Ramos (cell line): ENCODE data around the gene KIRREL1.

Source experiments
- in situ Hi-C: fragments of 300-500 bp; cut with MboI; formaldehyde crosslinking; loops from one replicate; pipeline ENCODE4 v1.14.3; 2022; ENCODE audit warnings: low sequenced_read_pairs; ENCODE audit not compliant: unreplicated experiment

The KIRREL1 gene

DNA sequence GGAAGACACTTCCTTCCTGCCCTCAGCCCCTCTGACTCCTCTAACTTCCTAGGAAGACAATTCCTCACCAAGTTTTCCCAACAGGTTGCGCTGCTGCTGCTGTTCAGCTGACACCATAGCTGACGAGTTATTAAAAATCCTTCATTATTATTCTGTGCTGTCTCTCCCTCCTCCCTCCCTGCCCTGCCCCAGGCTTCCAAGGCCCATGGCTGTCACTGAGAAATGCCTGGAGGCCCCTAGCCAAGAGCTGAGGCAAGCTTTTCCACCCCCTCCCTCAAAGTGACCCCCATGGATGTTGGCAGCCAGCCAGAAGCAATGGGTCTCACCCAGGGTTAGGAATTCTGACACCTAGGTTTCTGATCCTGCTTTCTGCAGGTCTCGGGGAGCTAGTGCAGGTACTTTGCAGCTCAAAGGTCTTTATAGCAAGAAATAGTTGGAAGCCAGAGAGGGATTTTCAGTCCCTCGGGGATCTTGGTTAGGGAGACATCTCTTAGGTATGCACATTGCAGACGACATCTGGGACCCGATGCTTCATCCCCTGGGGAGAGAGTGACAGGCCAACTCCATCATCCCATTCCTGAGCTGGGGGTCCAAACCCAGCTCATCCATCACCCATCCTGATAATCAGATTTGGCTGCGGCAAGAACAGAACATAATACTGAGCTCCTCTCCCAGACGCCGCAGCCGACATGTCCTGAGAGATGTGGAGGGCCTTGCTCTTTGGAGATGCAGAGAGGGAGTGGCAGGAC is 65.0 kb downstream of the KIRREL1 start:
- in situ Hi-C loops: no loop called here

GRCh38 chr1:158059984-158060383 is 66.5 kb downstream of the KIRREL1 start:
- in situ Hi-C loops: no loop called here

GRCh38 chr1:158062174-158062573 is 68.7 kb downstream of the KIRREL1 start:
- in situ Hi-C loops: no loop called here

- in situ Hi-C loops: no loop called here
Measured at GRCh38 chr1:158067662-158068061, 74.2 kb downstream of the KIRREL1 start.

DNA sequence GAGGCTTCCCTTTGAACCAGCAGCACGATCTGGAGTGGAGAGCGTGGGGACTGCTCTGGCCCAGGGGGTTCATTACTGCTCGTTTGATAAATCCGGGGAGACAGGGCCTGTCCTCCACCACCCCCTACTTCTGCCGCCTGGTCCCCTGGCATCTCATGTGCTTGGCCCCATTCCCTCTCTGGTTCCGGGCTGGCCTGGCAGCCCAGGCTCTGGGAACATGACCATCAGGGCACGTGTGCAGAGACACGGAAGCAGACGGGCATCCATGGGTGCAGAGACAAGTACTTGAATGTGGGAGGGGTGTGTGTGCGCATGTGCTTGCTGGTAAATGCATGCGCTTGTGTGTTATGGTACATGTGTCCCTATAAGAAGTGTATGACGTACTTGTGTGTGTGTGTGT is 75.5 kb downstream of the KIRREL1 start:
- in situ Hi-C loops: no loop called here

DNA sequence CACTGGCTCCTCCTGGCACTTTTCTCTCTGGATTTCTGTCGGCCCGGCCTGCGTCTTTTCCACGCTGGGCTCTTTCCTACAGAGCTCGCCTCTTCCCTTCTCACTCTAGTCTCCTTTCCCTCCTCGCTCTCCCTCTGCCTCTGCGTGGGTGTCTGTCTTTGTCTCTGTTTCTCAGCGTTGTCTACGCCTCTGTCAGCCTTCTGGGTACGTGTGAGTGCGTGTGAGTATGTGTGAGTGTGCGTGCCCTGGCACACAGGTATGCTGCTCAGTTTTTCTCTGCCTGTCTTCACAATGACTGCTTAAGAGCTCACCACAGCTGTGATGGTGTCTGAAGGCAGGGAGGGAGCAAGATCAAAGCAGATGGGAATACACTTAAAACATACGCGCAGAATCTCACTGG is 77.7 kb downstream of the KIRREL1 start:
- in situ Hi-C loops: no loop called here

GRCh38 chr1:158075078-158075477 is 81.6 kb downstream of the KIRREL1 start:
- in situ Hi-C loops: no loop called here

- in situ Hi-C loops: no loop called here
Measured at GRCh38 chr1:158076441-158076840, 83.0 kb downstream of the KIRREL1 start.

DNA sequence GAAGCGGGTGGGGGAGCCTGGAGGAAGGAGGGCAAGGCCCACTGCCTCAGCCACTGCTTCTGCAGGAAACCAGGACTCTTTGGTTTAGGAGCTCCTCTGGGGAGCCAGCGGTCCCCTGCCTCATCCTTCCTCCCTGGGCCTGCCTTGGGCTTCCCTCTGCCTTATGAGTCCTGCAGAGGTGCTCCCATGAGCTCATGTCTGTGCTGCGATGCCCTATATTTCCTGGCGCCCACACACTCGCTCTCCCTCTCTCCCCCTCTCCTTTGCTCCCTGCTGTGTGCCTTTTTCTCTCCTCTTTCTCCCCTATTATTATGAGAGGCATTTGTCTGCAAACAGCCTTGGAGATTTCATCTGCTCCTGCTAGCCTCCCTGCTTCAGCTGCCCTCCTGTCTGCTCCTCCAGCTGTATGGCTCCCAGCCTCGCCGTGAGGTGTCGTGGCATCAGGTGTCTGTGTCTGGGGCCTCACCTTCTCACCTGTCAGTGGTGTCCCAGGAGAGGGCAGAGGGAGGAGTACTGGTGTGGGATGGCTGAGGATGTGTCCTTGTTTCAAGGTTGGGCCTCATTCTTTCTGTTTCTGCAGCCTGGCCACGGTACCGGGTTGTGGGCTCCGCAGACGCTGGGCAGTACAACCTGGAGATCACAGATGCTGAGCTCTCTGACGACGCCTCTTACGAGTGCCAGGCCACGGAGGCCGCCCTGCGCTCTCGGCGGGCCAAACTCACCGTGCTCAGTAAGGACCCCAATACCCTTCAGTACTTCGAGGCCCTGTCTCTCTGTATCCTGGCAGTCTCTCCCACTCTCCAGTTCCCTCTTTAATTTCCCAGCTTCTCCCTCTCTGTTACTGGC is 84.2 kb downstream of the KIRREL1 start:
- in situ Hi-C loops: no loop called here

DNA sequence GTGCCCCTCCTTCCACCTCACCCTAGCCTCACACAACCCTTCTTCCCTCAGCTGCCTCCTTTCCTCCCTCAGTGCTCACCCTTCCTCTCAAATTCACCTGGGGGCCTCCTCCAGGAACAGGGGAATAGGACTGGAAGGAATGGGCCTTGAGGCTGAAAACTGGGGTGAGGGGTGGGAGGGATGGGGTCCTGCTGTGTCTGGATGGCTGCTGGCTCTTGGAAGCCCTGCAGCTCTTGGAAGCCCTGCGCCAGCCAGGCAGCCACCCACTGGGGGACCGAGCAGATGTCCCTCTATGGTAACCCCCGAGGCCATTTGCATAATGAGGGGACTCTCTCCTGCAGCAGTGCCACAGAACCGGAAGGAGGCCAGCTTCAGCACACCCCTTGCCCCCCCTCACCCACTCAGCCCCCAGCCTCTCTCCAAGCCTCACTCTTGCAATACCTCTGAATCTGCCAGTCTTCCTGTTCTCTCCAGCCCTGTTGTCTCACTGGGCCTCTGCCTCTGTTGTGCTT is 85.2 kb downstream of the KIRREL1 start:
- in situ Hi-C loops: no loop called here

DNA sequence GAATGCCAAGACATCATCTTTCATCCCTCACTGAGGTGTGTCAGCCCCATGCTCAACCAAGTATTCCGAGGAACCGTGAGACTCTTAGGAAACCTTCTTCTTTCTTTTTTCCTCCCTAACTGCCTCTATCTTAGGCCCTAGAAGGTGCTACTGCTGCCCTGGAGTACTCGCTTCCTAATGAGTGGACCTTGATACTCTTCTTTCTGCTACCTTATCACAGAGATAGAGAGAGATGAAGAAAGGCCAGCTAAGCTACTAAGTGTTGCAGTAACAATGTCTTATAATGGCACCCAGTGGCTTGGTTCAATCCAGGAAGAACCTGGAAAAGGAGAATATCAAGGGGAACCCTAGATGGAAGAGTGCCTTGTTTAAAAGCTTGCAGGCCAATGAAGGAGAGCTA is 86.6 kb downstream of the KIRREL1 start:
- in situ Hi-C loops: no loop called here

DNA sequence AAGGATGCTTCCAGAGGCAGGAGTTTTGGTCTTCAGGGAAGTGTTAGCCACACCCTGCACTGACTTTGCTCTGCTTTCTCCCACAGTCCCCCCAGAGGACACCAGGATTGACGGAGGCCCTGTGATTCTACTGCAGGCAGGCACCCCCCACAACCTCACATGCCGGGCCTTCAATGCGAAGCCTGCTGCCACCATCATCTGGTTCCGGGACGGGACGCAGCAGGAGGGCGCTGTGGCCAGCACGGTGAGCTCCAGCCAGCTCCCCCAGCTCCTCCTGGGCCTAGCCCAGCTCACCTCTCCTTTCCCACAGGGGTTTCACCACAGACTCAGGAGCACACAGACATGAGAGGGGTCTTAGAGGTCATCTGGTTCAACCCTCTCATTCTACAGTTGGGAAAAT is 90.9 kb downstream of the KIRREL1 start:
- in situ Hi-C loops: no loop called here

DNA sequence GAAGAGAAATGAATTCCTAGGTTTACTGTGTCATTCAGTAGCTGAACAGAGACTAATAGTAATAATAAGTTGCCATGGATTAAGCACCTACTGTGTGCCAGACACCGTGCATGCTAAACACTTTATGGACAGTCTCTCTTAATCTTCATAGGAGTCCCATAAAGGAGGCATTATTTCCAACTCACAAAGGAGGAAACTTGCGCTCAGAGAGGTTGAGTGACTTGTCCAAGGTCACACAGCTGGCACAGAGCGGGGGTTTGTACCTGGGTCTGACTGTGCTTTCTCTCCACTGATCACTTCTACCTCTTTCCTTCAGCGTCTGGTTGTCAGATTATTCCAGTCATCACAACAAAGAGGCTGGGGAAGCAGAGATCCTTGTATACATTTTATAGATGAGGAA is 91.3 kb downstream of the KIRREL1 start:
- in situ Hi-C loops: no loop called here

DNA sequence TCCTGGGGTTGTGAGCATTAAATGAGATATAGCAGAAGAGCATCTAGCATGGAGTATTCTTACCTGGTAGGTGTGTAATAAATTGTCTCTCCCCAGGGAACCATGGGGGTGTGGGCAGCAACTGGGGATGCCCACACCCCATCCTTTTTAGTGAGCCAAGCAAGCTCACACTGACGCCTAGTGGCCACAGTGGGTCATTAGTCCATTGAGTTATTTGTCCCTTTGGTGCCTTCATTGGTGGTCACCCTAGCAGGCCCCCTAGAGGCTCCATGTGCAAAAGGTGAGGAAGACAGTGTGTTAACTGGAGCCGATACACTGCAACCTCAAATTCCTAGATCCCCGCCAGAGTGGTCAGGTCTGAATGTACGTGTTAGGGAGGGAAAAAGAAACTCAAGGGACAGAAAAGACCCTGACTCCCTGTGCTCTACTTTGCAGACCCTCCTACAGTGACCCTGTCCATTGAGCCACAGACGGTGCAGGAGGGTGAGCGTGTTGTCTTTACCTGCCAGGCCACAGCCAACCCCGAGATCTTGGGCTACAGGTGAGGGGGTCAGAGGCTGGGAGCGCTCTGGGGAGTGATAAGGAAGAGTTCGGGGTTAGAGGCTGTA is 94.0 kb downstream of the KIRREL1 start:
- in situ Hi-C loops: no loop called here

DNA sequence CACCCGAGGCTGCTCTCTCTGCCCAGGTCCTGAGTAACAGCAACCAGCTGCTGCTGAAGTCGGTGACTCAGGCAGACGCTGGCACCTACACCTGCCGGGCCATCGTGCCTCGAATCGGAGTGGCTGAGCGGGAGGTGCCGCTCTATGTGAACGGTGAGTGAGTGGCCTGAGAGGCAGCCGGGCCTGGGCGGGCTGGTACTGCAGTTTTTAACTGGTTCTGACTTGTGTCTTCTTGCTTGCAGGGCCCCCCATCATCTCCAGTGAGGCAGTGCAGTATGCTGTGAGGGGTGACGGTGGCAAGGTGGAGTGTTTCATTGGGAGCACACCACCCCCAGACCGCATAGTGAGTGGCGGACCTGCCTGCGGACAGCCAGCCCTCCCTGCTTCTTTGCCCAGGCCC is 96.0 kb downstream of the KIRREL1 start:
- in situ Hi-C loops: no loop called here

DNA sequence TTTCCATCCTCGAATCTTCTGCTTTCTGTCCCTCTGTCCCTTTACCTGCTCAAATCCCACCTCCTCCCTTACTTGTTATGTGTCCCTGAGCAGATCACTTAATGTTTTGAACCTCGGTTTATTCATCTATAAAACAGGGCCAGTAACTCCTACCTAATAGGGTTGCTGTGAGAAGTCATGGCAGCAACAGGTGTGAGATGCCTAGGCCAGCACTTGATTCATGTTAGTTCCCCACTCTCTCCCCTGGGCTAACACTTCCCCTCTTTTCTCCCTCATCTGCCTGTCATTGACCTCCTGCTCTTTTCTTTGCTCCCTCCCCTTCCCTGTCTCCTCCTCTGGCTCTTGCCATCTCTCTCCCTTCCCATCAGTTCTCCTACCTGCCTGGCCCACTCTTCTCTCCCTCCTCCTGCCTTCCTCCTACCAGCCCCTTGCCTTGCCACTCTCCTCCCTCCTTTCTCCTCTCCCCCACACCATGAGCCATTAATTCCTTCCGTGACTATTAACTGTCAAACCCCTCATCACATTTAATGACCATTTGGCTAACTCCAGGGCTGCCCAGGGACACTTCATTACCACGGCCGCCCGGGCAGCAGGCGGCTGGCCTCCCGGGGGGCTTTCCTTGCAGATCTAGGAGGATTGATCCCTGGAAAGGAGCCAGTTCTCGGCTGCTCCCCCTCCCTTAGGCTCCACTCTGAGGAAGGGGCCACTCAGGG is 96.6 kb downstream of the KIRREL1 start:
- in situ Hi-C loops: no loop called here

DNA sequence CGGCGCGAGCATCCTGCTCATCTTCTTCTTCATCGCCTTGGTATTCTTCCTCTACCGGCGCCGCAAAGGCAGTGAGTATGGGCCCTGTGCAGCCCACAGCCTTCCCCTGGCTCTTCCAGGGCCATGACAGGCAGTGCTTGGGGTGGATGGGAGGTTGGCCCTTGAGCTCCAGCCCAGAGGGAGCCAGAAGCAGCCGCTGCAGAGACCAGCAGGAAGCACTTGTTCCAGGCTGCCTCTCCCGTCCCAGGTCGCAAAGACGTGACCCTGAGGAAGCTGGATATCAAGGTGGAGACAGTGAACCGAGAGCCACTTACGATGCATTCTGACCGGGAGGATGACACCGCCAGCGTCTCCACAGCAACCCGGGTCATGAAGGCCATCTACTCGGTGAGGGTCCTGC is 99.9 kb downstream of the KIRREL1 start:
- in situ Hi-C loops: no loop called here

GRCh38 chr1:158094571-158094970 is 101.1 kb downstream of the KIRREL1 start:
- in situ Hi-C loops: no loop called here

DNA sequence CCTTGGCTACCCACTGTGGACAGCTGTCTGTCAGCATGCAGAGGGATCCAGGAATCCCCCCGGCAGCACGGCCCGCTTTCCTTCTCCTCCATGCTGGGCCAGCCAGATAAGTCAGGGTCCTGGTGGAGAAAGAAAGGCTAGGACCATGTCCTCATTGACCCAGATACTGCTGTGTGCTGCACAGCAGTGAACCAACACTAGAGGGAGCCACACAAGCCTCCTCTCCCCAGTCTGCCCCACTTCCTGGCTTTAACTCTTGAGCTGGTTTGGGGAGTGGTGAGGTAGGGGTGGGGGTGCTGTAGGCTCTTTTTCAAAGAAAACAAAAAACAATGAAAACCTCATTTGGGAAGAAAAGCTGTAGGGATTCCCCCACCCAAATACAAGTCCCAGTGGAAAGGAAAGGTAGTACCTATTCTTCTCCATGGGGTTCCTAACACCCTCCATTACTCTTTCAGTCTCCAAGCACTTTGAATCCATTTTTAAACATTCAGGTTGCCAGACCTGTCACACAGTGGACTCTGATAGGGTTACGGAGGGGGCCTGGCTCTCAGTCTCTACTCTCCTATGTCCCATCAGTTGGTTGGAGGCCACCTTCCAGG is 102.4 kb downstream of the KIRREL1 start:
- in situ Hi-C loops: no loop called here

DNA sequence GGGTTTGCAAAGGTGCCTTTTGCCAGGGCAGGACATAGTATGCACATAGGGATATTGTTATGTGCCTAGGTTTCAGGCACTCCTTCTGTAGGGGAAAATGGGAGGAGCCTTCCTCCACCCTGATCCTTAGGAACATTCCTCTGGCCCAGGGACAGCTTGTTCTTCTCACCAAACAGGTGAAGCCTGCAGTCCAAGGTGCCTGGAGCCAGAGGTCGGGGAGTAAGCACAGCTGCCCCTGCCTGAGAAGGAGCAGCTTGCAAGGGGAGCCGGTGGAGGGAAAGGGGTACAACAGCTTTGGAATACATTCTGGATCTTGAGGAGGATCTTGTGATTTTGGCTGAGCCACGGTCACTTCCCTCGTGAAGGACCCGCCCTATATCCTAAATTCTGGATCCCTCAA is 104.8 kb downstream of the KIRREL1 start:
- in situ Hi-C loops: no loop called here
